ENCODE measurements around the gene SPRED1.

- TF ChIP-seq CTCF (IDR thresholded peaks at IDR 0.05) (no peak), EZH2 (IDR thresholded peaks at IDR 0.05; ENCODE audit: borderline replicate concordance, insufficient read depth, low read depth, low read length, poor library complexity, severe bottlenecking) (no peak)
These were observed 114.8 kb downstream of the SPRED1 start for GRCh38 chr15:38367476-38367875.
